HEK293 (cell line): ENCODE measurements around the gene PSD2.

Experiments
- SP3 ChIP-seq: fragments of 450-650 bp; formaldehyde crosslinking; IDR thresholded peaks from 2 replicates; pipeline ENCODE4 v1.5.1; 2016; ENCODE audit warnings: missing biosample characterization, missing genetic modification characterization
- ZNF747 ChIP-seq: fragments of 450-650 bp; formaldehyde crosslinking; IDR thresholded peaks from 2 replicates; pipeline ENCODE4 v1.5.1; 2016; ENCODE audit warnings: missing biosample characterization, missing genetic modification characterization

GRCh38 chr5:139869042-139869790, 73.6 kb downstream of the PSD2 start:
- TF ChIP-seq ZNF747 (tag by site-specific recombination) (no peak), SP3 (tag by site-specific recombination) (no peak)
